GM12878 (cell line): Measurements from ENCODE around the gene AMH. TPM values are rescaled to one million over a fixed set of nuclear protein-coding genes. Genes with fewer than 3 reads are reported as not detected.

ENCODE experiments used
- ATAC-seq: fragments of 200-7000 bp; cut with Tn5 transposase; 3 replicates; pipeline ENCODE4 v1.9.1; 2020; ENCODE audit warnings: mild to moderate bottlenecking, moderate library complexity
- BruUV-seq: library from RNA; stranded (reverse); fragments of 400-500 nt; replicated peaks from 2 replicates; lab custom pipeline; 2021; lab: Mats Ljungman, UMichigan
- CTCF ChIA-PET: fragments of 300-600 bp; sonication (Branson Sonifier 250); formaldehyde crosslinking; extraction: SDS; loops from one replicate; lab custom pipeline; 2021; ENCODE audit warnings: inconsistent platforms; lab: Yijun Ruan, JAX
- POLR2A ChIA-PET: fragments of 350-600 bp; formaldehyde crosslinking; extraction: SDS; loops from one replicate; lab custom pipeline; 2021; ENCODE audit warnings: inconsistent platforms; lab: Charles Lee
- RAD21 ChIA-PET: fragments of 300-600 bp; sonication (Branson Sonifier 250); formaldehyde crosslinking; loops from one replicate; lab custom pipeline; 2023; ENCODE audit warnings: antibody characterized with exemption; ENCODE audit not compliant: unreplicated experiment; lab: Charles Lee
- SMC1A ChIA-PET: fragments of 300-600 bp; sonication (Branson Sonifier 250); formaldehyde crosslinking; loops from one replicate; lab custom pipeline; 2023; ENCODE audit not compliant: unreplicated experiment, uncharacterized antibody; lab: Charles Lee
- DNase-seq: peaks from one replicate; pipeline ENCODE4 v3.0.0-alpha.2; 2011; ENCODE audit warnings: low read depth, low spot score
- FAIRE-seq: peaks from 3 replicates; lab custom pipeline; 2011; peaks lifted over from hg19 to GRCh38; lab: Jason Lieb, UNC
- H2AFZ ChIP-seq: 2 replicates; pipeline ENCODE4 v1.6.0; 2011; ENCODE audit warnings: low read depth, low read length, control low read depth; ENCODE audit not compliant: control insufficient read depth
- H3K27ac ChIP-seq: 2 replicates; pipeline ENCODE4 v1.5.1; 2011; ENCODE audit warnings: control low read depth; ENCODE audit not compliant: control insufficient read depth, insufficient read depth
- H3K27me3 ChIP-seq, 2 experiments: replicated peaks in 1 of 2; 2 replicates each; pipeline versions ENCODE4 v1.6.0 to v1.6.1; 2011; ENCODE audit warnings: low read length in 1 of 2; ENCODE audit not compliant: control insufficient read depth in 2 of 2, insufficient read depth in 2 of 2
- H3K36me3 ChIP-seq, 2 experiments: 2 replicates each; pipeline ENCODE4 v1.5.1; 2011; ENCODE audit warnings: low read length in 1 of 2; ENCODE audit not compliant: control insufficient read depth in 2 of 2, insufficient read depth in 2 of 2
- H3K4me1 ChIP-seq: 2 replicates; pipeline ENCODE4 v1.6.1; 2011; ENCODE audit warnings: mild to moderate bottlenecking, low read length, moderate library complexity, mixed read lengths; ENCODE audit not compliant: control insufficient read depth, insufficient read depth
- H3K4me2 ChIP-seq: 2 replicates; pipeline ENCODE4 v1.6.0; 2011; ENCODE audit warnings: control low read depth; ENCODE audit not compliant: control insufficient read depth, insufficient read depth
- H3K4me3 ChIP-seq: fragments of 200-600 bp; sonication (generic); 2 replicates; pipeline ENCODE4 v1.5.1; 2016
- H3K79me2 ChIP-seq: 2 replicates; pipeline ENCODE4 v1.6.0; 2011; ENCODE audit warnings: low read length; ENCODE audit not compliant: control insufficient read depth, insufficient read depth
- H3K9ac ChIP-seq: 2 replicates; pipeline ENCODE4 v1.8.0; 2011; ENCODE audit warnings: low read length, control low read depth, mixed read lengths; ENCODE audit not compliant: control insufficient read depth, insufficient read depth
- H3K9me3 ChIP-seq: replicated peaks from 3 replicates; pipeline ENCODE4 v1.5.1; 2011; ENCODE audit warnings: mild to moderate bottlenecking, low read length; ENCODE audit not compliant: control insufficient read depth, insufficient read depth
- H4K20me1 ChIP-seq: 2 replicates; pipeline ENCODE4 v1.6.0; 2011; ENCODE audit not compliant: control insufficient read depth, insufficient read depth
- CEBPZ ChIP-seq: fragments of 150-350 bp; IDR thresholded peaks from 2 replicates; pipeline ENCODE4 v1.6.1; 2016; ENCODE audit warnings: low read depth, low read length
- EGR1 ChIP-seq, 2 experiments: IDR thresholded peaks; 1 replicate in 1 of 2; 2 replicates in 1 of 2; pipeline ENCODE4 v1.6.1; 2011 to 2012; ENCODE audit warnings: low read depth in 2 of 2, low read length in 2 of 2, borderline replicate concordance in 1 of 2, mild to moderate bottlenecking in 1 of 2, moderate library complexity in 1 of 2
- KAT2A ChIP-seq: conservative IDR thresholded peaks from 2 replicates; pipeline ENCODE4 v1.6.1; 2011; ENCODE audit warnings: low read depth, low read length; ENCODE audit not compliant: control insufficient read depth
- NBN ChIP-seq: fragments of 450-650 bp; IDR thresholded peaks from 2 replicates; pipeline ENCODE4 v1.6.1; 2016
- RUNX3 ChIP-seq: IDR thresholded peaks from 2 replicates; pipeline ENCODE4 v1.6.1; 2012; ENCODE audit warnings: low read length, inconsistent platforms
- SIN3A ChIP-seq: IDR thresholded peaks from 2 replicates; pipeline ENCODE4 v1.6.1; 2012; ENCODE audit warnings: low read depth, low read length, improper control_type of control experiment
- SUZ12 ChIP-seq: fragments of 200-600 bp; sonication (generic); IDR thresholded peaks from one replicate; pipeline ENCODE4 v1.6.1; 2018; ENCODE audit warnings: antibody characterized with exemption, mild to moderate bottlenecking; ENCODE audit not compliant: unreplicated experiment
- ZNF592 ChIP-seq: fragments of 450-650 bp; IDR thresholded peaks from 2 replicates; pipeline ENCODE4 v1.6.1; 2017; ENCODE audit warnings: mild to moderate bottlenecking, moderate library complexity
- WGBS: methylation state at CpG from one replicate; pipeline ENCODE4 v1.1.6; 2016; ENCODE audit warnings: low lambda C conversion rate; ENCODE audit not compliant: insufficient replicate concordance, insufficient coverage; ENCODE audit errors: missing lambda C conversion rate; 5-methylcytosine and 5-hydroxymethylcytosine counted together
- in situ Hi-C: fragments of 300-500 bp; cut with MboI; formaldehyde crosslinking; loops from 9 replicates; pipeline ENCODE4 v1.14.3; 2018; ENCODE audit warnings: mixed read lengths
- intact Hi-C: fragments of 100-400 bp; cut with micrococcal nuclease; formaldehyde crosslinking; loops from one replicate; pipeline ENCODE4 v1.14.2; 2022; ENCODE audit not compliant: unreplicated experiment
- polyA plus RNA-seq, 11 experiments: library from polyadenylated mRNA; depleted of rRNA in 4 of 11; unstranded in 6 of 11; stranded (reverse) in 5 of 11; fragments of >200 nt; fragmentation: Nextera tagmentation in 4 of 11; fragmentation: Illumina TruSeq in 1 of 11; extraction: Ambion mirVana in 4 of 11; extraction: Trizol in 1 of 11; gene quantifications; 1 replicate in 1 of 11; 2 replicates in 10 of 11; pipeline versions ENCODE4 v1.2.1 to v1.2.3, GENCODE V29; 2011 to 2016; ENCODE audit warnings: inconsistent platforms in 2 of 11, missing spikeins in 2 of 11, low read depth in 1 of 11
- total RNA-seq, 4 experiments: library from RNA; depleted of rRNA in 3 of 4; stranded (reverse); fragments of >200 nt in 3 of 4; fragmentation: Illumina TruSeq in 1 of 4; extraction: Trizol in 1 of 4; gene quantifications; 2 replicates each; pipeline versions ENCODE4 v1.2.1 to v1.2.3, GENCODE V29; 2013 to 2021

The AMH gene
- total and polyA plus RNA-seq, 10 of the 15 experiments (the other 5 are each of a cell fraction or from before 2014, with no cell fraction given) = 0.17 to 3.5 (median 0.81) TPM; not detected in 4

- DNase-seq = no peak
- H3K36me3 ChIP-seq = peaks cover 0 to 12% of the 10 kb centered on the region in 2 experiments; a peak in 2 of 4 replicates
- no peaks in the 10 kb centered on the region; the same call in 1 of the 2 replicates for H3K4me1 ChIP-seq
- no TSS peak for BruUV-seq
- WGBS = 18% methylated on average over 55 of the region's 74 CpGs
- in situ Hi-C loops (no loop called here), intact Hi-C loops (no loop called here)
- no peak for ATAC-seq
- no peaks in the 10 kb centered on the region for H4K20me1 ChIP-seq
- no peak overlapping the region for H3K4me3 ChIP-seq
- SMC1A ChIA-PET = no interaction called here
- H3K4me2 ChIP-seq = peak overlapping the region; percentile 48; the same call in 1 of the 2 replicates
- RAD21 ChIA-PET = no interaction called here
- no peak for FAIRE-seq
- TF ChIP-seq ZNF592 (no peak), EGR1 (IDR thresholded peaks at IDR 0.05; ENCODE audit: borderline replicate concordance in 1 of 2, low read depth in 2 of 2, low read length in 2 of 2) (no peak), RUNX3 (no peak), CEBPZ (no peak), KAT2A (no peak), SUZ12 (peak; percentile 24), SIN3A (no peak), NBN (no peak)
- H3K9ac ChIP-seq = no peak overlapping the region
- POLR2A ChIA-PET = interaction anchor here (1.0 kb wide), 1 partner anchor 13 kb away, joined by 3 read pairs; no protein-coding TSS in a partner anchor
- peaks cover 14 to 19% of the 10 kb centered on the region in 2 experiments; a peak in 3 of 4 replicates for H3K27me3 ChIP-seq
- H3K27ac ChIP-seq = no peak overlapping the region
- H2AFZ ChIP-seq = no peak overlapping the region
- no peaks in the 10 kb centered on the region for H3K79me2 ChIP-seq
- CTCF ChIA-PET = interaction anchor here (1.0 to 1.3 kb wide), 2 partner anchors 13 to 25 kb away, joined by 3 to 5 read pairs; no protein-coding TSS in a partner anchor
- H3K9me3 ChIP-seq = no peaks in the 10 kb centered on the region; the same call in 2 of the 3 replicates
These were observed 3.1 kb downstream of the AMH start for GRCh38 chr19:2252055-2252796.
